ENCODE data around the gene SLA2.

DNA sequence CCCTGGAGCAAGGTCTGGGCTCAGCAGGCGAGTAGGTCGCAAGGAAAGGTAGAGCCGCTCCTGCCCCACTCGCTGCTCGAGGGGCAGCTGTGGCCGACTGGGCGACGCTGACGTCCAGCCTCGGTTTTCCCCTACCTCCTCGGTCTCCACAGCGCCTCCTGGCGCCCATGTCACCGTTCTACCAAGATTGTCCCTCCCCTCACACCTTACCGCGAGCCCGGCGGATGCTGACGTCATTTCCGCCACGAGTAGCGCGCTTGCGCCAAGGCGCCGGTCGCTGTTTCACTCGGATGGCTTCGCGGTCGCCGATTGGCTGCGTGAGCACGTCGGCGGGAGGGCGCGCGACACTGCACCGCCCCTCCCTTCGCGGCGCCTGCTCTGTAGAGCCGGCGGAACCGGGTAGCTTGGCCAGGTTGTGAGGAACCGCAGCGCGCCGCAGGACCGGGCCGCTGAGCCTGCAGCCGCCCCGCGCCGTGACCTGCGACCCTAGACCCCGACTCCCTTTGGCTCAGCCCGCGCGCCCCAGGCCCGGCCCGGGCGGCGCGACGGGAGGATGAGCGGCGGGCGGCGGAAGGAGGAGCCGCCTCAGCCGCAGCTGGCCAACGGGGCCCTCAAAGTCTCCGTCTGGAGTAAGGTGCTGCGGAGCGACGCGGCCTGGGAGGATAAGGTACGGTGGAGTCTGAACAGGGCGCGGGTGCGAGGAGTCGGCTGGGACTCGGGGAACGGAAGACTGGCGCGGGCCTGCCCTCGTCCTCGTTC is 40.4 kb downstream of the SLA2 start, which contains the start of gene RAB5IF:
- TF ChIP-seq, protein P1, sequence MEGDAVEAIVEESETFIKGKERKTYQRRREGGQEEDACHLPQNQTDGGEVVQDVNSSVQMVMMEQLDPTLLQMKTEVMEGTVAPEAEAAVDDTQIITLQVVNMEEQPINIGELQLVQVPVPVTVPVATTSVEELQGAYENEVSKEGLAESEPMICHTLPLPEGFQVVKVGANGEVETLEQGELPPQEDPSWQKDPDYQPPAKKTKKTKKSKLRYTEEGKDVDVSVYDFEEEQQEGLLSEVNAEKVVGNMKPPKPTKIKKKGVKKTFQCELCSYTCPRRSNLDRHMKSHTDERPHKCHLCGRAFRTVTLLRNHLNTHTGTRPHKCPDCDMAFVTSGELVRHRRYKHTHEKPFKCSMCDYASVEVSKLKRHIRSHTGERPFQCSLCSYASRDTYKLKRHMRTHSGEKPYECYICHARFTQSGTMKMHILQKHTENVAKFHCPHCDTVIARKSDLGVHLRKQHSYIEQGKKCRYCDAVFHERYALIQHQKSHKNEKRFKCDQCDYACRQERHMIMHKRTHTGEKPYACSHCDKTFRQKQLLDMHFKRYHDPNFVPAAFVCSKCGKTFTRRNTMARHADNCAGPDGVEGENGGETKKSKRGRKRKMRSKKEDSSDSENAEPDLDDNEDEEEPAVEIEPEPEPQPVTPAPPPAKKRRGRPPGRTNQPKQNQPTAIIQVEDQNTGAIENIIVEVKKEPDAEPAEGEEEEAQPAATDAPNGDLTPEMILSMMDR (IDR thresholded peaks at IDR 0.05; ENCODE audit: poor library complexity, severe bottlenecking), result peak; percentile 100
- TF ChIP-seq POLR2AphosphoS5 (IDR thresholded peaks at IDR 0.05), result peak; percentile 88
- TF ChIP-seq, protein P2, sequence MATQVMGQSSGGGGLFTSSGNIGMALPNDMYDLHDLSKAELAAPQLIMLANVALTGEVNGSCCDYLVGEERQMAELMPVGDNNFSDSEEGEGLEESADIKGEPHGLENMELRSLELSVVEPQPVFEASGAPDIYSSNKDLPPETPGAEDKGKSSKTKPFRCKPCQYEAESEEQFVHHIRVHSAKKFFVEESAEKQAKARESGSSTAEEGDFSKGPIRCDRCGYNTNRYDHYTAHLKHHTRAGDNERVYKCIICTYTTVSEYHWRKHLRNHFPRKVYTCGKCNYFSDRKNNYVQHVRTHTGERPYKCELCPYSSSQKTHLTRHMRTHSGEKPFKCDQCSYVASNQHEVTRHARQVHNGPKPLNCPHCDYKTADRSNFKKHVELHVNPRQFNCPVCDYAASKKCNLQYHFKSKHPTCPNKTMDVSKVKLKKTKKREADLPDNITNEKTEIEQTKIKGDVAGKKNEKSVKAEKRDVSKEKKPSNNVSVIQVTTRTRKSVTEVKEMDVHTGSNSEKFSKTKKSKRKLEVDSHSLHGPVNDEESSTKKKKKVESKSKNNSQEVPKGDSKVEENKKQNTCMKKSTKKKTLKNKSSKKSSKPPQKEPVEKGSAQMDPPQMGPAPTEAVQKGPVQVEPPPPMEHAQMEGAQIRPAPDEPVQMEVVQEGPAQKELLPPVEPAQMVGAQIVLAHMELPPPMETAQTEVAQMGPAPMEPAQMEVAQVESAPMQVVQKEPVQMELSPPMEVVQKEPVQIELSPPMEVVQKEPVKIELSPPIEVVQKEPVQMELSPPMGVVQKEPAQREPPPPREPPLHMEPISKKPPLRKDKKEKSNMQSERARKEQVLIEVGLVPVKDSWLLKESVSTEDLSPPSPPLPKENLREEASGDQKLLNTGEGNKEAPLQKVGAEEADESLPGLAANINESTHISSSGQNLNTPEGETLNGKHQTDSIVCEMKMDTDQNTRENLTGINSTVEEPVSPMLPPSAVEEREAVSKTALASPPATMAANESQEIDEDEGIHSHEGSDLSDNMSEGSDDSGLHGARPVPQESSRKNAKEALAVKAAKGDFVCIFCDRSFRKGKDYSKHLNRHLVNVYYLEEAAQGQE (IDR thresholded peaks at IDR 0.05; ENCODE audit: borderline replicate concordance), result no peak
- TF ChIP-seq EZH2 (IDR thresholded peaks at IDR 0.05; ENCODE audit: borderline replicate concordance, insufficient read depth, low read length, poor library complexity, severe bottlenecking), result no peak
- TF ChIP-seq RAD21 (conservative IDR thresholded peaks at IDR 0.05), result peak; percentile 70
- no peak for TF ChIP-seq TAF1 (IDR thresholded peaks at IDR 0.05; ENCODE audit: low read depth)

Measured in neural cell (in vitro differentiated cells).